Activated naive CD8-positive, alpha-beta T cell treated with anti-CD3 and anti-CD28 coated beads for 36 hours (primary cell): ENCODE results near the gene ELF2. TPM values are rescaled to one million over a fixed set of nuclear protein-coding genes. Genes with fewer than 3 reads are reported as not detected.
A peak's percentile ranks its signal among the peaks of the same experiment; 100 is the strongest.
"Not testable (repeated sequence)": the region's sequence is repeated elsewhere in the genome, so short reads cannot be mapped to it uniquely, and the experiment has no call there.

ENCODE experiments used
- DNase-seq: peaks from one replicate; pipeline ENCODE4 v3.0.0; 2021
- H3K27ac Mint-ChIP-seq: one replicate; pipeline ENCODE4 v1.8.0; 2022; ENCODE audit warnings: mild to moderate bottlenecking, moderate library complexity, mixed read lengths
- H3K27me3 Mint-ChIP-seq: one replicate; pipeline ENCODE4 v1.8.0; 2022; ENCODE audit warnings: mild to moderate bottlenecking, mixed read lengths
- H3K36me3 Mint-ChIP-seq: one replicate; pipeline ENCODE4 v1.8.0; 2021; ENCODE audit warnings: mild to moderate bottlenecking, mixed read lengths
- H3K4me1 Mint-ChIP-seq: one replicate; pipeline ENCODE4 v1.8.0; 2021; ENCODE audit warnings: mixed read lengths
- H3K4me3 Mint-ChIP-seq: one replicate; pipeline ENCODE4 v1.8.0; 2022; ENCODE audit warnings: mild to moderate bottlenecking, moderate library complexity, mixed read lengths
- H3K9me3 Mint-ChIP-seq: one replicate; pipeline ENCODE4 v1.8.0; 2022; ENCODE audit warnings: mixed read lengths
- total RNA-seq, 2 experiments: library from RNA; stranded (reverse); gene quantifications; one replicate each; pipeline ENCODE4 v1.2.3, GENCODE V29; 2021

Gene ELF2
- total RNA-seq, 2 experiments from 2014 or later, result 23.4 TPM

DNA sequence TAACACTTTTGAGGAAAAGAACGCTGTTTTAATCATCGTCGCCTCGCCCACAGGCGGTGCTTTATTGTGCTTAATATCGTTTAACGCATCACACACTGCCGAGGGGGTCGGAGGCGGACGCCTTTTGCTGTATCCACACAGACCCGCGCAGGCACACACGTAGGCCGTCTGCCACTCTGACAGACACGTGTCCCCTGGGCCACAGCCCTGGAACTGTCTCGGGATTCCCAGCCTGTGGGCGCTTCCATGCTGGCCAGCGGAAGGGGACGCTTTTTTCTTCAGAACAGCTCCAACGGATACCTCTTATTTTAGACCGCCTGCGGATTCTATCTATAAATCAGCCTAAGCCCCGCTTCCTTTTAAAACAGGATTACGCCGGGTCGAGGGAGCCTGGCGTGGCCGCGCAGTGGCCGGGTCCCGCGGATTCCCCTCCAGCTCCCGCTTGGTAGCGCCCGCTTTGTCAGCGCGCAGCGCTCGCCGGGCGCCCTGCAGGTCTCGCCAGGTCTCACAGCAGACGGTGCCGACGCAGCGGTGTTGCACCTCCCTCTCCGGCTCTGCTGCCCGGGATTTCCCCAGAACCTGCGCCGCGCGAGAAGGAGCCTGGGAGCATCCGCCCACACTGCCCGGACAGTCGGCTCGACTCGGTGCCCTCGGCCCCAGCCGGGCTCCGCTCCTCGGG lies 161.6 kb downstream of the ELF2 start, which contains the start of gene NOCT:
Gene NOCT (plus strand): TSS at position 513 of the 679 bp plus-strand sequence. CDS start 201 bp downstream, outside the sequence.
- no peaks in the 10 kb centered on the region for H3K27me3 Mint-ChIP-seq
- H3K36me3 Mint-ChIP-seq, result peaks cover 22% of the 10 kb centered on the region
- DNase-seq, result peak; percentile 97
- H3K4me3 Mint-ChIP-seq, result peak within 1 kb of the TSS; percentile 90
- peak within 1 kb of the TSS; percentile 98 for H3K27ac Mint-ChIP-seq
- no peaks in the 10 kb centered on the region for H3K9me3 Mint-ChIP-seq
- H3K4me1 Mint-ChIP-seq, result peaks cover 34% of the 10 kb centered on the region

DNA sequence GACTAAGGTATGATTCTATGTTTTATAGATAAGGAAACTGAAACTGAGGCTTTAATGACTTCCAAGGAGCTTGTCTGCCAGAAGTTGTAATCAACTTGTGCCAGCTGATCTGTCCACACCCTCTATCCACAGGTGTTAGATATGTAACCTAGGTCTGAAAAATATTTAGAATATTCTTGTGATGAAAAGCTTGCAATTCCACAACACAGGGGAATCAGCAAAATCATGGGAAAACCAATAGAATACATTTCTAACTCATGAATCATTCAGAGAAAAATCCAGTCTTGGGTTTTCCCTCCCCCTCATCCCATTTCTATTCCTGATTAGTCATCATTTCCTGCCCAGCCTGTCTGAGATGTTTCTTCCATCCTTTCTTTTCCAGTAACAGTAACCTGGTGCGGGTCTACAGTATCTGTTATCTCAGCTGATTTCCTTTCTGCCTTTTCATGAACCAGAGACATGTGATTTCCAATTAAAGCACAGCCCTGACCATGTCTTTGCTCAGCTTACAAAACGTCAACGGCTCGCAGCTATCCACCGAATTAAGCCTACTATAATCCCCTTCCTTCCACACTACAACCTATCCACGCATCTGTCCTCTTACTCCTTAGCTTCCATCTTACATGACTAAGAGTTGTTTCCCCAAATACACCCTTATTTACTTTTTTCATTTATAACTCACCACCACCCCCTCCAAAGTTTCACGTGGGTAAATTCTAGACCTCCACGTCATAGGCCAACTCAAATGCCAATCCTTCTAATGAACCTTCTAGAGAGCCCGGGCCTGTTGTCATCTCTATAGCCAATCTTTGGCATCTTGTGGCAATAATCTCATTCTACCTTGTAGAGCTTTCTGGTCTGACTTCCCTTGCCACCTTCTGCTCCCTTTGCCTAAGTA lies 162.4 kb downstream of the ELF2 start:
- no peak for DNase-seq
- Mint-ChIP-seq H3K36me3 (peaks cover 17% of the 10 kb centered on the region), H3K27ac (peak overlapping the region; percentile 98), H3K4me1 (peaks cover 30% of the 10 kb centered on the region), H3K9me3 (no peaks in the 10 kb centered on the region), H3K4me3 (peak overlapping the region; percentile 77), H3K27me3 (no peaks in the 10 kb centered on the region)

DNA sequence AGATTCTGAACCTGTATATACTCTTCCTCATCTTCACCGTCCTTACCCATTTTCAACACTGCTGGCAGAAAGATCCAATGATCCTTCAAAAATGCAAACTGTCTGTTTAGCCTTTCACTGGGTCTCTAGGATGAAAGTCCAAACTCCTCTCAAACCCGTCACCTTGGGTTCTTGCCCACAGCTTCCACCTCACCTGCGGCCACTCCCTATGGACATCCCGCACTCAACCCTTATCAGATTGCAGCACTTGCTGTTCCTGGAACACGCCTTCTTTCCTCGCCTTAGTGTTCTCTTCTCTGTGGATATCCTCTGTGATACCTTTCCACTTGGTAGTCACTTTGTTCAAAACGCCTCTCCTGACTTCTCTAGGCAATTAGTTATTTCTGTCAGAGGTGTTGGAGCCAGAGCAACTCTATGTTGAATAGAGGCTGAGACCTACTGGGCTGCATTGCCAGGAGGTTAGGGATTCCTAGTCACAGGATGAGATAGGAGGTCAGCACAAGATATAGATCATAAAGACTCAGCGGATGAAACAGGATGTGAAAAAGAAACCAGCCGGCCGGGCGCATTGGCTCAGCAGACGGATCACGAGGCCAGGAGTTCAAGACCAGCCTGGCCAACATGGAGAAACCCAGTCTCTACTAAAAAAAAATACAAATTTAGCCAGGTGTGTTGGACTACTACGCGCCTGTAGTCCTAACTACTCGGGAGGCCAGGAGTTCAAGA lies 165.6 kb downstream of the ELF2 start:
- H3K4me1 Mint-ChIP-seq, result peaks cover 18% of the 10 kb centered on the region
- no peaks in the 10 kb centered on the region for H3K9me3 Mint-ChIP-seq
- H3K27me3 Mint-ChIP-seq, result no peaks in the 10 kb centered on the region
- no peak overlapping the region for H3K27ac Mint-ChIP-seq
- peaks cover 2% of the 10 kb centered on the region for H3K36me3 Mint-ChIP-seq
- DNase-seq, result no peak
- no peak overlapping the region for H3K4me3 Mint-ChIP-seq

DNA sequence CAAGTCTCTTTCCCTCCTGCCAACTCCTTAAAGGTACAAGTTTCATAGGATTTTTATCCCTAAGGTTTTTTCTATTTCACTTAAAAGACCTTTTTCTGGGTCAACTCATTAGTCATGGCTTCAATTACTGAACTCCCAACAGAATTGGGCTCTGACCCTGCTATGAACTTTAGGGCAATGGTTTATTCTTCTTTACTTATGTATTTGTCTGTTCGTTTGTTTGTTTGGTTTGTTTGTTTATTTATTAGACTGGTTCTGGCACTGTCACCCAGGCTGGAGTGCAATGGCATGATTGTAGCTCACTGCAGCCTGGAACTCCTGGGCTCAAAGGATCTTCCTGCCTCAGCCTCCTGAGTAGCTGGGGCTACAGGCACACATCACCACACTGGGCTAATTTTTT lies 167.3 kb downstream of the ELF2 start:
- Mint-ChIP-seq H3K27me3 (no peaks in the 10 kb centered on the region), H3K27ac (no peak overlapping the region), H3K9me3 (no peaks in the 10 kb centered on the region), H3K4me1 (peaks cover 11% of the 10 kb centered on the region), H3K36me3 (no peaks in the 10 kb centered on the region), H3K4me3 (no peak overlapping the region)
- DNase-seq, result no peak

DNA sequence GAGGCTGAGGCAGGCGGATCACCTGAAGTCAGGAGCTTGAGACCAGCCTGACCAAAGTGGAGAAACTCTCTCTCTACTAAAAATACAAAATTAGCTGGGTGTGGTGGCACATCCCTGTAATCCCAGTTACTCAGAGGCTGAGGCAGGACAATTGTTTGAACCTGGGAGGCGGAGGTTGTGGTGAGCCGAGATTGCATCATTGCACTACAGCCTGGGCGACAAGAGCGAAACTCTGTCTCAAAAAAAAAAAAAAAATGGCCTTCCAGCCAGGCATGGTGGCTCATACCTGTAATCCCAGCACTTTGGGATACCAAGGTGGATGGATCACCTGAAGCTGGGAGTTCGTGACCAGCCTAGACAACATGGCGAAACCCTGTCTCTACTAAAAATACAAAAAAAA lies 168.7 kb downstream of the ELF2 start:
- H3K27me3 Mint-ChIP-seq, H3K27ac Mint-ChIP-seq, H3K9me3 Mint-ChIP-seq, H3K4me1 Mint-ChIP-seq, H3K4me3 Mint-ChIP-seq, DNase-seq, H3K36me3 Mint-ChIP-seq: not testable (repeated sequence)

DNA sequence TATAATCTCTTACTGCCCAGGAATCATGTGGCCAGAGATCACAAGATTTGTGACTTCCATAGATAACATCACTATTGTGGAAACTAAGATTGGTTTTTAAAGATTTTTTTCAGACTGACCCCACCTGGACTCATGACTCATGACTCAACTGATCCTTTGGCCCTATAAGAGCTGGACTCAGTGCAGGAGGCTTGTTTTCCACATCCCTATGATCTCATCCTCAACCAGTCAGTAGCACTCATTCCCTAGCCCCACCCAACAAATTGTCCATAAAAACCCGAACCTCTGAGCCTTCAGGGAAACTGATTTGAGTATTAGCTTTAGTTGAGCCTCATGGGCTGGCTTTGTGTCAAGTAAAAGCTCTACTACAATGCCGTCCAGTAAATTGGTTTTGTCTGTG lies 169.4 kb downstream of the ELF2 start:
- no peak overlapping the region for H3K4me3 Mint-ChIP-seq
- no peaks in the 10 kb centered on the region for H3K36me3 Mint-ChIP-seq
- no peaks in the 10 kb centered on the region for H3K27me3 Mint-ChIP-seq
- no peak overlapping the region for H3K27ac Mint-ChIP-seq
- no peaks in the 10 kb centered on the region for H3K9me3 Mint-ChIP-seq
- H3K4me1 Mint-ChIP-seq, result no peaks in the 10 kb centered on the region
- DNase-seq, result no peak

Other genes with a start within 250 kb of the ELF2 start
- gene NOCT, start 161.4 kb downstream of the ELF2 start, total RNA-seq, result 10 to 100 TPM; 21.5 to 22.9 TPM
- gene MGARP, start 103.0 kb upstream of the ELF2 start, total RNA-seq, result under 1 TPM; 0.19 to 0.38 TPM
- gene NAA15, start 124.3 kb upstream of the ELF2 start, total RNA-seq, result 100 to 1,000 TPM; 120 to 131 TPM
- gene NDUFC1, start 125.3 kb upstream of the ELF2 start, total RNA-seq, result 10 to 100 TPM; 61.3 to 65.3 TPM